Colon (tissue), 2 donors: Measurements from ENCODE around the gene BCL7A.

Source experiments
- FAIRE-seq: peaks from 2 replicates; lab custom pipeline; 2012; peaks lifted over from hg19 to GRCh38; lab: Jason Lieb, UNC
- donor health status: control.
- donor health status: control.

The BCL7A gene

GRCh38 chr12:122078141-122079032 lies 56.7 kb downstream of the BCL7A start, which contains the start of gene MLXIP:
Gene MLXIP (plus strand): TSS chr12:122078756. CDS start chr12:122078854, 98 bp downstream.
- no peak for FAIRE-seq

GRCh38 chr12:122079033-122079531 lies 57.4 kb downstream of the BCL7A start:
- no peak for FAIRE-seq

DNA sequence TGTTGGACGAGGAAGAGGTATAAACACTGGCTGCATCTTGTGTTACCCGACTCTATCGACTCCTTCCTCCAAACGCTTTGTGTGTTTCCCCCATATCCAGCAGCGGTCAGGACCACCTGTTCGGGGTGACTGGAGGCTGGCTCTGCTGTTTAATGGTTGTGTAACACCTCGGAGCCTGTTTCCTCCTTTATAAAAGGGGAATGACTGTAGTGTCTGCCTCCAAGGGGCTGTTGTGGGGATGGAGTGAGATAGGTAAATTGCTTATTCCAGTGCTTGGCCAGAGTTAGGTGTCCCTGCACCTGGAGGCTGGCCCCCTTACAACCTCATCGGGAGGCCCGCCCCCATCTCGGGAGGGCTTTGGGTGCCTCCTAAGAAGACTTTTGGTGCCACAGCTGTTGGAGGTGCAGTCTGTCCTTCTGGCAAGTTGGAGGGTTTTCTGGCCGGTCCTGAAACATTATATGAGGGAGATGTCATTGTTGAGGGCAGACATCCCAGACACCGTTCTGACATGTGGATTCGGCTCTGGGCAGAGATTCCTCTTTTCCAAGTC lies 57.9 kb downstream of the BCL7A start:
- no peak for FAIRE-seq

GRCh38 chr12:122080149-122081082 lies 58.7 kb downstream of the BCL7A start:
- FAIRE-seq: no peak

DNA sequence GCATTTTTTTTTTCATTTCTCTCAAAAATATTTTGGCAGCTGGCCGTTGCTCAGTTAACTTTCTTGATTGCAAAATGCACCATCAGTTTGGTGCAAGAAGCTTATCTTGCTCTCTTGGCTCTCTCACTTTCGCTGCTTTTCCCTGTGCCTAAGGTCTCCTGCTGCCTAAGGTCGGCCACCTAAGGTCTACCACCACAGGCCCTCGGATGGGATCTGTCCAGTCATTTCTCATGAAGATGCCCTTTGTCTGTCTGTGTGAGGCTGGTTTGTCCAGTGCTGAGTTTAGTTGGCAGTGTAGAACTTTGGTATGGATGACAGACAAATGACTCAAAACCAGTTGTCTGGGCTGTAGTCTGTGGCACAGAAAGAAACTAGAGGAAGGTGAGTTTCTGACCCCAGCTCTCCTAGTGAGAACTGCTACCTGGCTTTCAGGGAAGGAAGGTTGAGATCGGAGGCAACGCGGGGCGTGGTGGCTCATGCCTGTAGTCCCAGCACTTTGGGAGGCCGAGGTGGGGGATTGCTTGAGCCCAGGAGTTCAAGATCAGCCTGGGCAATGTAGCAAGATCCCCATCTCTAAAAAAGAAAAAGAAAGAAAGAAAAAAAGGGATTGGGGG lies 59.5 kb downstream of the BCL7A start:
- no peak for FAIRE-seq

DNA sequence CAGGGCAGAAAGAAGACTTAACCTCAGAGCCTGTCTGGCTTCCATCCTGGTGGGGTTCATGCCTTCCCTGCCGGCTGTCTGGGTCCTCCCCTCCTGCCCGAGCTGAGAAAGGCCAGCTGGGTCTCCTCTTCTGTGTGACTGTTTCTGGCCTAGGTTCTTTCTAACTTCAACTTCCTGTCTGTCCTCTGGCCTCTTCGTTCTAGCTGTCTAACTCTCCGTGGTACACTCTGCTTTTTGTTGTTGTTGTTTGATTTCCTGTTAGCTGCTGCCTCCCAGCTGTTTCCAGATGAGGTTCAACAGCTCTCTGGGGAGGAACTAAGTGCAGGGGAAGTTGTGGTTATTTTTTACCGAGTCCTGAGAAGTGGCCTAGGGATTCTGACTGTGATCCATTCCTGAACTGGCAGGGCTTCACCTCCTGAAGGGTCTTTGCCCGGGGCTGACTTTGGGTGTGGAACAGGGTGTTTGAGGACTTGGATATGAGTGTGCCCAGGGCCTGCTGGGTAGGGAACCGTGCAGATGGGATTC lies 60.1 kb downstream of the BCL7A start:
- FAIRE-seq: no peak

DNA sequence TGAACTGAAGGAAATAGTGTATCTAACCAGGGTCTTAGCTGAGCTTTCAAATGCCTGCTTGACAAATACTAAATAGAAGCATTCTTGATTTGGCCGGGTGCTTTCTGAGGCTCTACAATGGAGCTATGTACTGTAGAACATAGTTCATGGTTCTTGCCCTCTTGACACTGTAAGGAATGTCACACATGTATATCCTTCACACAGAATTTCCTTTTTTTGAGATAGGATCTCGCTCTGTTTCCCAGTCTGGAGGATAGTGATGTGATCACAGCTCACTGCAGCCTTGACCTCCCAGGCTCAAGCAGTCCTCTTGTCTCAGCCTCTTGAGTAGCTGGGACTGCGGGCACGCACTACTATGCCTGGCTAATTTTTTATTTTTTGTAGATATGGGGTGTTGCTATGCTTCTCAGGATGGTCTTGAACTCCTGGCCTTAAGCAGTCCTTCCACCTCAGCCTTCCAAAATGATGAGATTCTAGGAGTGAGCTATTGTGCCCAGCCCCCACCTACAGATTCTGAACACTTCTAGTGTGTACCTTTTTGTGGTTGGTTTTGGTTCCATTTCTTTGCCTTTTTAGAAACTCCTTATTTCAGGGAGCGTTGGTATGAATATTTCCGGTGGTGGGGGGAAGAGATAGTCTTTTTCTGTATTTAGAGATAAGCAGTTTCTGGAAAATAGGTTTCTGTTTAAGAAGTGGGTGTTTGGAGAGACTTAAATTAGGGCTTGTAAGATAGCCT lies 61.1 kb downstream of the BCL7A start:
- FAIRE-seq: no peak

DNA sequence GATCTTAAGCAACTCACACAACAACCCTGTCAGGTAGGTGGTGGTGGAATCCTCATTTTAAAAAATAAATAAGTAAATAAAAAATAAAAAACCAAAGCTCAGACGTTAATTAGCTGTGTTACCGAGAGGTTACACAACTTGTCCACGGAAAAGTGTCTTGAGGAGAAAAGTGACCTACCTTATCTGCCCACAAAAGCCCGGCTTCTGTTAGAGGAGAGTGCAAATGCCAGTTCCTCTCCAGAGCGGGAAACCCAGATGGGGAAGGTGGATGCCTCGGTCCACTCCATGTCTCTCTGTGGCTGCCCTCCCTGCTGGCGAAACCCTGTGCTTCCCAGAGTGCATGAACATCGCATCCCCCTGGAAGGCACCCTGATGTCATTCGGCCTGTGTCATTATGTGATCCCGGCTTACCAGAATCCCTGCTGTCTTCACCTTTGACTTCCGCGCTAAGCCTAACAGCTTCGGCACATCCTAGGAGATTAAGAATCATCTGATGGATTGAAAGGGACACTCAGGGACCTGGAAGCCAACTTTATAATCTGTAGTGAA lies 63.2 kb downstream of the BCL7A start:
- no peak for FAIRE-seq

DNA sequence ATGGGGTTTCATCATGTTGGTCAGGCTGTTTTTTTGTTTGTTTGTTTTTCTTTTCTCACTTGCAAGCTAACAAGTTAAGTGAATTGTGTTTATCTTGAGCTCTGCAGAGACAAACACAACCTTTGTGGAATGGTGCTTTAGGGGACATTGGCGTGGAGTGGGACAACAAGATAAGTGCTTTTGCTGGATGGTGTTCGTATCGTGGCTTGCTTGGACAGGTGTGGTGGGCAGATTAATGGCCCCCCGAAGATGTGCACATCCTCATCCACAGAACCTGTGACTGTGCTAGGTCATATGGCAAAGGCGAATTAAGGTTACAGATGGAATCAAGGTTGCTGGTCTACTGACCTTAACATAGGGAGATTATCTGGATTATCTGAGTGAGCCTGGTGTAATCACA lies 63.9 kb downstream of the BCL7A start:
- no peak for FAIRE-seq

DNA sequence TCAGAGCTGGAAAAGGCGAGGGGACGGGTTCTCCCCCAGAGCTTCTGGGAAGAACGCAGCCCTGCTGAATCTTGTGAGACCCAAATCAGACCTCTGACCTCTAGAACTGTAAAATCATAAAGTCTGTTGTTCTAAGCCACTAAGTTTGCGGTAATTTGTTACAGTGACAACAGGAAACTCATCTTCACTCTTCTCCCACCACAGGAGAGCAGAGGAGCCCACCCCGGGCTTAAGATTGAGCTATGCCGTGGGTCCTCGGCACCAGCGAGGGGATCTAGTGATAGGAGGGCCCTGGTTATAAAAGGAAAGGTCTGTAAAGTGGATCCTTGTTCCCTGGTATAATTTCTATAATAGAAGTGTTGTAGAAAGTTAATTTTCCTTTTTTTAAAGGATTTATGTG lies 64.4 kb downstream of the BCL7A start:
- FAIRE-seq: no peak

GRCh38 chr12:122086641-122087285 lies 65.1 kb downstream of the BCL7A start:
- FAIRE-seq: no peak

GRCh38 chr12:122087431-122088178 lies 65.9 kb downstream of the BCL7A start:
- no peak for FAIRE-seq

GRCh38 chr12:122088179-122088810 lies 66.6 kb downstream of the BCL7A start:
- FAIRE-seq: no peak

DNA sequence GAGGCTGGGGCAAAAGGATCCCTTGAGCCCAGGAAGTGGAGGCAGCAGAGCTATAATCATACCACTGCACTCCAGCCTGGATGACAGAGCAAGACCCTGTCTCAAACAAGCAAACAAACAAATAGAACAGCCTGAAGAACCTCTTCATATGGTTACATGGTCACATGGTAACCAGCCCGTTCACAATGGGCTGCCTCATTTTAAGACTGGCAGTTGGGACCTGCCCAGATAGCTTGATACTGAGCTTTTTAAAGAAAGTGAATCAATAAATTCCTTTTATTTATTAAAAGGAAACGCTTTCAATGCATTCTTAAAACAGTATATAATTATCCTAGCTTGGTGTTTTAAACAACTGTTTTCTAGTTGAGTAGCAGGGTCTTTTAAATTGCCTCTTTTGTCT lies 67.4 kb downstream of the BCL7A start:
- FAIRE-seq: no peak

GRCh38 chr12:122090759-122091515 lies 69.3 kb downstream of the BCL7A start:
- no peak for FAIRE-seq

GRCh38 chr12:122093098-122093883 lies 71.6 kb downstream of the BCL7A start:
- no peak for FAIRE-seq

- FAIRE-seq: no peak
Observed at GRCh38 chr12:122094137-122094734, 72.6 kb downstream of the BCL7A start.
